Measurements from ENCODE around the gene HTR3D. TPM values are rescaled to one million over a fixed set of nuclear protein-coding genes. Genes with fewer than 3 reads are reported as not detected.

HTR3D gene
- total and polyA plus RNA-seq, 2 of the 13 experiments (the other 11 are each of a cell fraction or from before 2014, with no cell fraction given) = not detected

DNA sequence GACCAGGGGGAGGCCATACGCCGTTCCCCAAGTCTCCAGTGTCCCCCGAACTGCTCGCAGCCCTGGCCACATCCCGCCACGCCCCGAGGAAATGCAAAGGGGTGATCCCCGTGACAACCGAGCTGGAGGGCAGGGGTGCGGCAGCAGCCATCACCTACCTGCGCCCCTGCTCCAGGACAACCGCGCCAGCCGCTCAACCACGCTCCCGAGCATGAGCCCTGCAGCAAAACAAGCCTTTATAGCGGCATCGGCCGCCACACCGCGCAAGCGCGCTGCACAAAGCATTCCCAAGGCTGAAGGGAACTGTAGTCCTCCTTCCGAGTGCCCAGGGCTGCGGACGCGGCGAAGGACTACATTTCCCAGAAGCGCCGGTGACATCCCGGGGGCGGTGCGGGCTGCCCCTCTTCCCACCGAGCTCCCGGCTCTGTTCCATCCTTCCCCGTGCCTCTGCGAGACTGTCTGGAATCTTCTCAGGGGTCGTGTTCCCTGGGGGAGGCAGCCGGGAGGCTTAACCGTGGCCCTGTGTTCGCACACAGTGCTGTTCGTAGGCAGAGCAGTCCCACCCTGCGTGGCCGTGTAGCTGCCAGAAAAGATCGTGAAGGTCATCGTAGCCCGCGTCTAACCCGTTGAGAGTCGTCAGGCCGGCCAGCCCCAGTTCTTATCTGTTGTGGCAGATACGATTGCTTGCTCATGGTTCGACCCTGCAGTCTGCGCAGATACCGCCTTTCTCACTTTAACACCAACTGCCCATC, 13.7 kb upstream of the HTR3D start, which contains the start of gene ABCC5 (continued):
- TF ChIP-seq, protein P1, sequence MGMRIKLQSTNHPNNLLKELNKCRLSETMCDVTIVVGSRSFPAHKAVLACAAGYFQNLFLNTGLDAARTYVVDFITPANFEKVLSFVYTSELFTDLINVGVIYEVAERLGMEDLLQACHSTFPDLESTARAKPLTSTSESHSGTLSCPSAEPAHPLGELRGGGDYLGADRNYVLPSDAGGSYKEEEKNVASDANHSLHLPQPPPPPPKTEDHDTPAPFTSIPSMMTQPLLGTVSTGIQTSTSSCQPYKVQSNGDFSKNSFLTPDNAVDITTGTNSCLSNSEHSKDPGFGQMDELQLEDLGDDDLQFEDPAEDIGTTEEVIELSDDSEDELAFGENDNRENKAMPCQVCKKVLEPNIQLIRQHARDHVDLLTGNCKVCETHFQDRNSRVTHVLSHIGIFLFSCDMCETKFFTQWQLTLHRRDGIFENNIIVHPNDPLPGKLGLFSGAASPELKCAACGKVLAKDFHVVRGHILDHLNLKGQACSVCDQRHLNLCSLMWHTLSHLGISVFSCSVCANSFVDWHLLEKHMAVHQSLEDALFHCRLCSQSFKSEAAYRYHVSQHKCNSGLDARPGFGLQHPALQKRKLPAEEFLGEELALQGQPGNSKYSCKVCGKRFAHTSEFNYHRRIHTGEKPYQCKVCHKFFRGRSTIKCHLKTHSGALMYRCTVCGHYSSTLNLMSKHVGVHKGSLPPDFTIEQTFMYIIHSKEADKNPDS (CRISPR knock-in tag; IDR thresholded peaks at IDR 0.05) = peak; percentile 92; the same call in 1 of the 2 replicates
- TF ChIP-seq MTA3 (CRISPR knock-in tag; IDR thresholded peaks at IDR 0.05) (no peak), ZNF207 (IDR thresholded peaks at IDR 0.05; ENCODE audit: borderline replicate concordance) (no peak), ZNF329 (CRISPR knock-in tag; IDR thresholded peaks at IDR 0.05; ENCODE audit: low read depth) (0 out of 2 replicates have a peak, but pooled peaks have one; percentile 36), ELF3 (CRISPR knock-in tag; IDR thresholded peaks at IDR 0.05) (no peak; the same call in 1 of the 2 replicates), TOPORS (CRISPR knock-in tag; IDR thresholded peaks at IDR 0.05) (0 out of 2 replicates have a peak, but pooled peaks have one; percentile 81), TBX3 (IDR thresholded peaks at IDR 0.05; ENCODE audit: borderline replicate concordance) (no peak), ZNF737 (CRISPR knock-in tag; IDR thresholded peaks at IDR 0.05; ENCODE audit: borderline replicate concordance) (no peak; the same call in 1 of the 2 replicates), MAZ (IDR thresholded peaks at IDR 0.05; ENCODE audit: borderline replicate concordance, low read depth, low read length) (peak; percentile 37; the same call in 1 of the 2 replicates), MAZ (CRISPR knock-in tag; IDR thresholded peaks at IDR 0.05; ENCODE audit: low read depth) (no peak; the same call in 1 of the 2 replicates), NCOA2 (CRISPR knock-in tag; IDR thresholded peaks at IDR 0.05) (no peak), ZNF121 (CRISPR knock-in tag; IDR thresholded peaks at IDR 0.05) (no peak; the same call in 1 of the 2 replicates), SYNCRIP (IDR thresholded peaks at IDR 0.05; ENCODE audit: insufficient read depth, low read depth, low read length) (no peak), ZNF619 (CRISPR knock-in tag; IDR thresholded peaks at IDR 0.05) (no peak), KAT8 (CRISPR knock-in tag; IDR thresholded peaks at IDR 0.05) (0 out of 2 replicates have a peak, but pooled peaks have one; percentile 74), MEIS2 (CRISPR knock-in tag; IDR thresholded peaks at IDR 0.05) (no peak), GABPB1 (CRISPR knock-in tag; IDR thresholded peaks at IDR 0.05) (peak; percentile 88), MTF2 (CRISPR knock-in tag; IDR thresholded peaks at IDR 0.05; ENCODE audit: borderline replicate concordance) (peak; percentile 90; the same call in 1 of the 2 replicates), ZNF660 (CRISPR knock-in tag; IDR thresholded peaks at IDR 0.05; ENCODE audit: borderline replicate concordance, low read depth) (no peak), MIER3 (CRISPR knock-in tag; IDR thresholded peaks at IDR 0.05; ENCODE audit: borderline replicate concordance) (peak; percentile 12; the same call in 1 of the 2 replicates), MLLT10 (CRISPR knock-in tag; IDR thresholded peaks at IDR 0.05) (no peak), RFX3 (CRISPR knock-in tag; IDR thresholded peaks at IDR 0.05) (no peak), PTBP1 (IDR thresholded peaks at IDR 0.05; ENCODE audit: low read depth, low read length, poor library complexity, severe bottlenecking) (no peak)
- TF ChIP-seq, protein P2, sequence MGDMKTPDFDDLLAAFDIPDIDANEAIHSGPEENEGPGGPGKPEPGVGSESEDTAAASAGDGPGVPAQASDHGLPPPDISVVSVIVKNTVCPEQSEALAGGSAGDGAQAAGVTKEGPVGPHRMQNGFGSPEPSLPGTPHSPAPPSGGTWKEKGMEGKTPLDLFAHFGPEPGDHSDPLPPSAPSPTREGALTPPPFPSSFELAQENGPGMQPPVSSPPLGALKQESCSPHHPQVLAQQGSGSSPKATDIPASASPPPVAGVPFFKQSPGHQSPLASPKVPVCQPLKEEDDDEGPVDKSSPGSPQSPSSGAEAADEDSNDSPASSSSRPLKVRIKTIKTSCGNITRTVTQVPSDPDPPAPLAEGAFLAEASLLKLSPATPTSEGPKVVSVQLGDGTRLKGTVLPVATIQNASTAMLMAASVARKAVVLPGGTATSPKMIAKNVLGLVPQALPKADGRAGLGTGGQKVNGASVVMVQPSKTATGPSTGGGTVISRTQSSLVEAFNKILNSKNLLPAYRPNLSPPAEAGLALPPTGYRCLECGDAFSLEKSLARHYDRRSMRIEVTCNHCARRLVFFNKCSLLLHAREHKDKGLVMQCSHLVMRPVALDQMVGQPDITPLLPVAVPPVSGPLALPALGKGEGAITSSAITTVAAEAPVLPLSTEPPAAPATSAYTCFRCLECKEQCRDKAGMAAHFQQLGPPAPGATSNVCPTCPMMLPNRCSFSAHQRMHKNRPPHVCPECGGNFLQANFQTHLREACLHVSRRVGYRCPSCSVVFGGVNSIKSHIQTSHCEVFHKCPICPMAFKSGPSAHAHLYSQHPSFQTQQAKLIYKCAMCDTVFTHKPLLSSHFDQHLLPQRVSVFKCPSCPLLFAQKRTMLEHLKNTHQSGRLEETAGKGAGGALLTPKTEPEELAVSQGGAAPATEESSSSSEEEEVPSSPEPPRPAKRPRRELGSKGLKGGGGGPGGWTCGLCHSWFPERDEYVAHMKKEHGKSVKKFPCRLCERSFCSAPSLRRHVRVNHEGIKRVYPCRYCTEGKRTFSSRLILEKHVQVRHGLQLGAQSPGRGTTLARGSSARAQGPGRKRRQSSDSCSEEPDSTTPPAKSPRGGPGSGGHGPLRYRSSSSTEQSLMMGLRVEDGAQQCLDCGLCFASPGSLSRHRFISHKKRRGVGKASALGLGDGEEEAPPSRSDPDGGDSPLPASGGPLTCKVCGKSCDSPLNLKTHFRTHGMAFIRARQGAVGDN (CRISPR knock-in tag; IDR thresholded peaks at IDR 0.05) = peak; percentile 90

Data from HepG2 (cell line).